OCI-LY7 (cell line): ENCODE measurements around the gene AURKAIP1.

Experiments
- EZH2phosphoT487 ChIP-seq: fragments of 200-600 bp; sonication (generic); IDR thresholded peaks from 2 replicates; pipeline ENCODE4 v1.6.1; 2018; ENCODE audit warnings: low read depth, borderline replicate concordance, mild to moderate bottlenecking, mixed run types, antibody characterized with exemption, low read length, moderate library complexity, mixed read lengths
- TF ChIP-seq, protein P1 (sequence below): fragments of 200-600 bp; sonication (generic); conservative IDR thresholded peaks from 2 replicates; pipeline ENCODE4 v1.5.1; 2014; ENCODE audit warnings: mild to moderate bottlenecking, antibody characterized with exemption, low read length, moderate library complexity, mixed read lengths

DNA sequence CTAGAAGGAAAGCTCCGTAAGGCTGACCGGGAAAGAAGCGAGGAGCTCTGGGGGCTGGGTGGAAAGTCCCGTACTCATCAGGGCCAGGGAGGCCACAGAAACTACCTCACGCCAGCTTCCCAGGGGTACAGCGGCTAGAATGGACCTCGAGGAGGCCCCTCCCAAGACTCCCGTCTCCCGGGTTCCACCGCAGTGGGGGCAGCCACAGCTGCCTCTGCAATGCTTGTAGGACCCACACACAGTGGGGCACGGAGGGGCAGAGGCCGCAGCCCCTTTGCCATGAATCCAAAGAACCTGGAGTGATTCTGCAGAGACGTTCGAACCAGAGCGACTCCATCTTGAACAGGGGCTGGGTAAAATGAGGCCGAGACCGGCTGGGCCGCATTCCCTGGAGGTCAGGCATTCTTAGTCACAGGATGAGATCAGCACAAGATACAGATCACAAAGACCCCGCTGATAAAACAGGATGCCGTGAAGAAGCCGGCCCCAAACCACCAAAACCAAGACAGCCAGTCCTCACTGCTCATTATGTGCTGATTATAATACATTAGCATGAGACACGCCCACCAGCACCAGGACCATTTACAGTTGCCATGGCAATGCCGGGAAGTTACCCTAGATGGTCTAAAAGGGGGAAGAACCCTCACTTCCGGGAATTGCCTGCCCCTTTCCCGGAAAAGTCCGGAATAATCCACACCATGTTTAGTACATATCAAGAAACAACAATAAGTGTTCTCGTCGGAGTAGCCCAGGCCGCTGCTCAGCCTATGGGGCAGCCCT, 47.6 kb upstream of the AURKAIP1 start:
- TF ChIP-seq, protein P1, sequence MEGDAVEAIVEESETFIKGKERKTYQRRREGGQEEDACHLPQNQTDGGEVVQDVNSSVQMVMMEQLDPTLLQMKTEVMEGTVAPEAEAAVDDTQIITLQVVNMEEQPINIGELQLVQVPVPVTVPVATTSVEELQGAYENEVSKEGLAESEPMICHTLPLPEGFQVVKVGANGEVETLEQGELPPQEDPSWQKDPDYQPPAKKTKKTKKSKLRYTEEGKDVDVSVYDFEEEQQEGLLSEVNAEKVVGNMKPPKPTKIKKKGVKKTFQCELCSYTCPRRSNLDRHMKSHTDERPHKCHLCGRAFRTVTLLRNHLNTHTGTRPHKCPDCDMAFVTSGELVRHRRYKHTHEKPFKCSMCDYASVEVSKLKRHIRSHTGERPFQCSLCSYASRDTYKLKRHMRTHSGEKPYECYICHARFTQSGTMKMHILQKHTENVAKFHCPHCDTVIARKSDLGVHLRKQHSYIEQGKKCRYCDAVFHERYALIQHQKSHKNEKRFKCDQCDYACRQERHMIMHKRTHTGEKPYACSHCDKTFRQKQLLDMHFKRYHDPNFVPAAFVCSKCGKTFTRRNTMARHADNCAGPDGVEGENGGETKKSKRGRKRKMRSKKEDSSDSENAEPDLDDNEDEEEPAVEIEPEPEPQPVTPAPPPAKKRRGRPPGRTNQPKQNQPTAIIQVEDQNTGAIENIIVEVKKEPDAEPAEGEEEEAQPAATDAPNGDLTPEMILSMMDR: no peak
- no peak for TF ChIP-seq EZH2phosphoT487
